GM18507 (cell line): Measurements from ENCODE around the gene TIFAB.

Experiments used
- DNase-seq: peaks from one replicate; pipeline ENCODE4 v3.0.0; 2011; ENCODE audit warnings: low read depth; ENCODE audit not compliant: insufficient read length; ENCODE audit errors: extremely low spot score
- FAIRE-seq: peaks from 2 replicates; lab custom pipeline; 2011; peaks lifted over from hg19 to GRCh38; lab: Jason Lieb, UNC

Gene TIFAB

DNA sequence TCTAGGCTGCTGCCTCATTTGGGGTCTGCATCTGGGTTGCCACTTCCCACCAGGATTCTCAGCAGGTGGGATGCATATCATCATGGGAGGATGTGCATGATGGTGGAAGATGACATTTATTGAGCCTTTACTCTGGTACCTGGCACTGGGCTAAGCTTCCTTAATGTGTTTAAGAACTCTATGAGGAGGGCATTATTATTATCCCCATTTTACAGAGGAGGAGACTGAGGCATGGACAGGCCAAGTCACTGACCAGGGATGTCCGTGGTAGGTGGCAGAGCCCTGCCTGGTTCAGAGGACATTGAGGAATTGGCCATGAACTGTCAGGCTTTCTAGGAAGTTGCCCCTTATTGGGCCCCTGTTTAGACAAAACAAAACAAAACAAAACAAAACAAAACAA, 31.1 kb upstream of the TIFAB start:
- FAIRE-seq, result no peak

GRCh38 chr5:135482381-135482933, 30.3 kb upstream of the TIFAB start:
- FAIRE-seq, result no peak
- DNase-seq, result no peak

More for the DNA sequence above, 31.1 kb upstream of the TIFAB start:
- DNase-seq, result no peak

- DNase-seq (no peak), FAIRE-seq (no peak)
Measured at GRCh38 chr5:135481909-135482311, 29.8 kb upstream of the TIFAB start.

DNA sequence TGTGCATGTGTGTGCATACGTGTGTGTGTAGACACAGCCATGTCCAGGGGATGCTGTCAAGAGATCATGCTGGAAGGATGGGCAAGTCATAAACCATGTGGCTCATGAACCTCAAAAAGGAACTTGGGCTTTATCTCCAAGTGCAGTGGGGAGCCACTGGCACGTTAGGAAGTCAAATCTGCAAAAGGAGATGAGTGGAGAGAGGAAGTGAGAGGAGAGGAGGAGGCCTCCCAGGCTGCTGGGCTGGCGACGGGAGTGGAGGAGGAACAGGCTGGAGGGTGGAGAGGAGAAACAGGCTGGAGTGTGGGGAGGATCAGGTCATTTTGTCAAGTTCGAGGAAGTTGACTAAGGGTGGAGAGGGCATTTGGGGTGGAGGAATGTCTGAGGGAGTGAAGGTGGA, 29.2 kb upstream of the TIFAB start:
- DNase-seq (no peak), FAIRE-seq (no peak)

- no peak for FAIRE-seq
- DNase-seq, result no peak
Measured at GRCh38 chr5:135480511-135480910, 28.4 kb upstream of the TIFAB start.

DNA sequence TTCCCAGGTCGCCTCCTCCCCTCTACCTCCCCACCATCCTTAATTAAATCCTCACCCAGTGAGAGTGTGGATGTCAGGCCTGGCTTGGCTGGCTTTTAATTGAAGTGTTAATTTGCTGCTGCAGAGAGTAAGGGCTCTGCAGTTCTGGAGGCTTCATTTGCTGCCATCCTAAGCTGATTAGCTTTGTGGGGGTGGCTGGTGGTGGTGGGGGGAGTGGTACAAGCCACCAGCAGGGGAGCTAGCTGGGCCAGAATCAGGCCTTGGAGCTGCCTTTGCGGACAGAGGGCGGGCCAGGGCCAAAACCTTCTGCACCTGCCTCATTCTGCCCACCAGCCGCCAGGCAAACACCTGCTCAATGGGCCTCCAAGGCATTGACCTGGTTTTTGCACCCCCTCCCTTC, 26.8 kb upstream of the TIFAB start:
- FAIRE-seq (no peak), DNase-seq (no peak)

- no peak for FAIRE-seq
Measured at GRCh38 chr5:135477613-135478066, 25.5 kb upstream of the TIFAB start.

GRCh38 chr5:135476615-135477581, 24.7 kb upstream of the TIFAB start:
- FAIRE-seq, result no peak

More at GRCh38 chr5:135477613-135478066, 25.5 kb upstream of the TIFAB start:
- no peak for DNase-seq

GRCh38 chr5:135473956-135474670, 22.0 kb upstream of the TIFAB start:
- DNase-seq, result no peak
- FAIRE-seq, result no peak

More at GRCh38 chr5:135476615-135477581, 24.7 kb upstream of the TIFAB start:
- no peak for DNase-seq

GRCh38 chr5:135472141-135472540, 20.0 kb upstream of the TIFAB start:
- no peak for FAIRE-seq
- DNase-seq, result no peak

DNA sequence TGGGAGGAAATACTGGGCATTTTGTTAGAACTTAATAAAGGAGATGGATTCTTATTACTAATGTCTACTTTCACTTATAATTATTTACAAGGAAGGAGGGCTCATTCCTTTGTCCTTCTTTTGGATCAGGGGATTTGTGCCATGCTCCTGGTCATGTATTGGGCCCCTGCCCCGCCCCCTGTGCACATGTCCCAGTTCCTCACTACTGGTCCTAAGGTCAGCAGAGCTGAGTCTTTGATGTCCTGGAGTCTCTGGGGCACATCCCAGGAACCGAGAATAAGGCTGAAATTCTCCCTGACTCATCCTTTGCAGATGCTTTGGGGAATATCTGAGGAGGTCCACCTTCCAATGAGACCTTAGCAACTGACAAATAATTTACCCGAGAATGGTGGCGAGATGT, 19.6 kb upstream of the TIFAB start:
- FAIRE-seq (no peak), DNase-seq (no peak)

- no peak for DNase-seq
- no peak for FAIRE-seq
Measured at GRCh38 chr5:135469911-135470310, 17.8 kb upstream of the TIFAB start.

DNA sequence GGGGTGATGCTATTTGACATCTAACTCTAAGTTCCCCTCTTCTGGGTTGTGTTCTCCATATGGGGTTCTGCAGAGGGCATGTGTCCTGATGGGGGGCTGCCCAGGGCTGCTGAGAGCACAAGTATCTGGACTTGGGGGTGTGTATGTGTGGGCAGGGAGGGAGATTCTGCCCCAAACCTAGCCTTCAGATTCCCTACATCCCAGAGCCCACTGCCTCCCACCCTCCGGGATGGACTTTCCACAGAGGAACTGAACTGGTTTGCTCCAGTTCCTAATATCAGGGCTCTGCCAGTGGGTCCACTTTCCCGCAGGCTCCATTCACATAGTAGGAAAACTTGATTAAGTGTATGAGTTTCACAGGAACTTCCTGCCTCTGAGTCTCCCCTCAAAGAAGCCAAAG, 16.4 kb upstream of the TIFAB start:
- FAIRE-seq (no peak), DNase-seq (no peak)

- no peak for FAIRE-seq
- DNase-seq, result no peak
Measured at GRCh38 chr5:135467871-135468485, 15.8 kb upstream of the TIFAB start.

DNA sequence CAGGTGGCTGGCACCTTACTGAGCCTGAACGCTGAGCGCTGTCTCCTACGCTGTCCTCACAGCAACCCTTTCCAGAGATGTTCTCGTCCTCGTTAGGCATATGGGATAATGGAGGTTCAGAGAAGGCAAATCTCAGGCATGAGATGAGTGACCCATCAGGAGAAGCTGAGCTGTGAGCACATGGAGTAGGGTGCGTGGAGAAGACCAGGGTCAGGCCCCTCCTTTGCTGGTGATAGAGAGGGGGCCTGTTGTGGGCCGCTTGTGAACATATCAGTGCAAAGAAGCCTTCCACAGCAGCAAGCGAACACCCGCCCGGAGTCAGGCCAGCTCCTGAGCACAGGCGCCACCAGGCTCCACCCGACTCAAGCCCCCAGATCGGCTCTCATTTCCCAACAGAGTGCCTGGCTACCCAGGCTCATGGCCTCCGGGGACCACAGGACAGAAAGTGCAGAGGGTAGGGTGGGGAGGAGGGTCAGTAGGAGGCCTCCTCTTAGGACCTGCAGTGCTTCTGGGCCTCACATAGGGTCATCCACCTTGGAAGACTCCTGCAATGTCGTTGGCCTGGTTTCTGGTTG, 15.0 kb upstream of the TIFAB start:
- no peak for DNase-seq
- no peak for FAIRE-seq

DNA sequence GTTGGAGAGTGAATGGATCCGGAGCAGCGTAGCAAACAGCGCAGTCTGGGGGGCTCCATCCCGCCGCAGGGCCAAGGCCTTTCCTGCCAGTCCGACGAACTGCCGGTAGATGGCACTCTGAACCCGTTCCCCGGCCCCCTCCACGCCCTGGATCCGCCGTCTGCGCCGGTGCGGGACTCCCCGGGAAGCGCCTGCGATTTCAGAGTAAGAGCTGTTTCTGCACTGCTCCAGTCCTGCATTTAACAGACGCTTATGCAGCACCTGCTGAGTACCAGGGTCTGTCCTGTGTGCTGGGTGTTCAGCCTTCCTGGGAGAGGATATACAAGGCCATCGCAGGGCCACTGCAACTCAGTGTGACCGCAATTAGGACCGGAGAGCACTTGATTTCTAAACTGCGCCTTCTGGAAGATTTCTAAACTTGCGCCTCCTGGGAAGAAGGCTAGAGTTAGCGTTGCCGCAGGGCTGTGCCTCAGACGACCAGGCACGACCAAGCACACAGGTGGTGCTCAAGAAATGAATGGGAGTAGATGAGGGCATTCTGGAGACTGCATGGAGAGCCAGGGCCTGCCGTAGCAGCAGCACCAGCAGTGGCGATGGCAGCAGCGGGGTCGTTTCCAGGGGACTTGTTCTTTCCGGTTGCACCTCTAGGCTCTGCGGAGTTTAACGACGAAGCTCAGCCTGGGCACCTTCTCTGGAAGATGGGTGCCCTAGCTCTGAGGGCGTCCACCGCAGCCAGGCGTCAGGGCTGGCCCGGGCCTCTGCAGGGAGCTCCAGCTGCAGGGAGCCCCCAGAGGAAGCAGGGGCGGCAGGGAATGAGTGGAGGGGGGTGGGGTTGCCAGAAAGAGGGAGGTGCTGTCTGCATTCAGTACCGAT, 14.3 kb upstream of the TIFAB start:
- FAIRE-seq, result peak; percentile 55
- DNase-seq, result peak; percentile 59

- DNase-seq (no peak), FAIRE-seq (no peak)
Measured at GRCh38 chr5:135465391-135466122, 13.4 kb upstream of the TIFAB start.

DNA sequence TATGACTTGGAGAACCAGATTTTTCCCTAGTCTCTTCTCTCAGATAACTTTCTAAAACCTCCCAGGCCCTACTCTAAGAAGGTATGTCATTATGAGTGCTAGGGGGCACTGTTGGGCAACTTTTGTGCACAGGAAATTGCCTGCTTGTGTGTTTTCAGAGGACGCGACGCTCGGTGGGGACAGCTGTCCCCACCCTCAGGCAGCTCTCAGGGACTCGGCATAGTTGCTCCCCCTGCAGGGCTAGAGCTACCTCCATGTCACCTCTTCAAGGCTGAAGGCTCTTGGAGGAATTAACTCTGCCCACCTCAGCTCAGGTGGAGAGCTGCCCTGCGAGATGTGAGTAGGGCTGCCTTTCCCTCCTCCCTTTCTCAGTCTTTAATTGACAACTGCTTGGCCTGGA, 10.2 kb upstream of the TIFAB start:
- DNase-seq (no peak), FAIRE-seq (peak; percentile 74)
